NCI-H2227 (cell line): Measurements from ENCODE around the gene SMARCA4.

Experiments used
- DNase-seq: peaks from one replicate; lab custom pipeline; 2025; ENCODE audit not compliant: unreplicated experiment; lab: John Stamatoyannopoulos, UW

The SMARCA4 gene

DNA sequence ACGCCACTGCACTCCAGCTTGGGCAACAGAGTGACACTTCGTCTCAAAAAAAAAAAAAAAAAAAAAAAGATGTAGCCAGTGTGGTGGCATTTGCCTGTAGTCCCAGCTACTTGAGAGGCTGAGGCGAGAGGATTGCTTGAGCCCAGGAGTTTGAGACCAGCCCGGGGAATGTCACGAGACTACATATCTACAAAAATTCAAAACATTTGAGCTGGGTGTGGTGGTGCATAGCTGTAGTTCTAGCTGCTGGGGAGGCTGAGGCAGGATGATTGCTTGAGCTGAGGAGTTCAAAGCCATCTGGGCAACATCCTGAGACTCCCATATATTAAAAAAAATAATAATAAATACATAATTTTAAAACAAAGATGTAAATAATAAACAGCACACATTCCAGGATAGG is 46.6 kb downstream of the SMARCA4 start:
- DNase-seq, result no peak

DNA sequence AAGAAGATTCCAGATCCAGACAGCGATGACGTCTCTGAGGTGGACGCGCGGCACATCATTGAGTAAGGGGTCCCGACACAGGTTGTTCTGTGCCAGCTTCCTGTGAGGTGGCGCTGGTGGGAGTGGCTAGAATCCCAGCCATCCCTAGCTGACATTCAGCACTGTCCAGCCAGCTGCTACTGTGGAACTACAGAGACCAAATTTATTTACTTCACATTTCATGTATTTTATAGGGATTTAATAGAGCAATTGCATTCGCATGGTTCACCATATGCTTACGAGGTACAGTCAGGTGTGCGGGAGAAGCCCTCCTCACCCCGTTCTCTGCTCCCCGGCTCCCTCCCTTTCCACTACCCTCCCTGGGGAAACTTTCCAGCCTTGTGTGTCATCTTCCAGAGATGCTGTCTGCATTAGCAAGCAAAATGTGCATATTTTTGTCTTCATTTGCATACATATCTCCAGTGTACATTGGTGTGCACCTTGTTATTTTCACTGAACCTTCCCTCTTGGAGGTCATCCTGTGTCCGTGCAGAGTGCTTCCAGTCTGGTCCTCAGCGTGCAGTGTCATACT is 47.2 kb downstream of the SMARCA4 start:
- no peak for DNase-seq

DNA sequence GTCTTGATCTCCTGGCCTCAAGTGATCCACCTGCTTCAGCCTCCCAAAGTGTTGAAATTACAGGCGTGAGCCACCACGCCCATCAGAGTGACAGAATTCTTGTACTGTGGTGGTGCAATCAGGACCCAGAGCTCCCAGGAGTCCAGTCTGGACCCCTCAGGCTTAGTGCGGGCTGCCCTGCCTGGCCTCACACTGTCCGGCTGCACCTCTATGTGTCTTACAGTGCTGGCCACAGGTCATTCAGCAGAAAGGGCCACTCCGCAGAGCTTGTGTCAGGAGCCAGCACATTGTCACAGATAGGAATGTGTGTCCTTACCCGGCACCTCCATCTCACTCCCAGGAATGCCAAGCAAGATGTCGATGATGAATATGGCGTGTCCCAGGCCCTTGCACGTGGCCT is 49.2 kb downstream of the SMARCA4 start:
- no peak for DNase-seq

DNA sequence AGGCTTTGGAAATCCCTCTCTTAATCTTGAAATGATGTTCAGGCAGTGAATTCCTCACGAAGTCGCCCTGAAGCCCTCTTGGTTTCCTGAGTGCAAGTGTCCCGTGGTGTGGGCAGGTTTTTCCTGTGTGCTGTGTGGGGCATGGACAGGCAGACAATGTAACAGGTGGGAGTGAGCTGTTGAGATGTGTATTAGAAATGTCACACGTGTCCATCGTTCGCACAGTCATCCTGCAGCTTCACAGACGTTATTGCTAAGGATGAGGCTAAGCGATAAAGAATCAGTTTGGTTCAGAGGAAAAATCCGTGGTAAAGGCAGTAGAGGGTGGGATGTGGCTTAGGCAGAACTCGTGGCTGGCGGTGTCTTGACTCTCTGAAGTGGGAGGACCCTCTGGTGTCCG is 51.7 kb downstream of the SMARCA4 start:
- no peak for DNase-seq

DNA sequence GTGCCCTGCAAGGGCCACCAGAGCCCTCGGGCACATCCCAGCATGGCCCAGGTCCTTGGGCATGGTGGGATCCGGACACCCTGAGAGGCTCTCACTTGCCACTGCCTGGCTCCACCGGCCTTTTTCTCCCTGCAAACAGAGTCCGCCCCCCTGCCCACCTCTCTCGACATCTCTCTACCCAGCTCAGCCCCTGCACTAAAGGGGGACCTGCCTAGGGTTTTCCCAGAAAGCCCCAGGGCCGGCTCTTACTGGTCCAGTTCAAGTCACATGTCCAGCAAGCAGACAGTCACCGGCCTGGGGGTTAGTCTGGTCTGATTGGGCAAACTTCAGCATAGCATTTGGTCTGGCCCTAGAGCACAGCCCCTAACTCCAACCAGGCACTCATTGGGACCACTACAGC is 52.9 kb downstream of the SMARCA4 start:
- no peak for DNase-seq

DNA sequence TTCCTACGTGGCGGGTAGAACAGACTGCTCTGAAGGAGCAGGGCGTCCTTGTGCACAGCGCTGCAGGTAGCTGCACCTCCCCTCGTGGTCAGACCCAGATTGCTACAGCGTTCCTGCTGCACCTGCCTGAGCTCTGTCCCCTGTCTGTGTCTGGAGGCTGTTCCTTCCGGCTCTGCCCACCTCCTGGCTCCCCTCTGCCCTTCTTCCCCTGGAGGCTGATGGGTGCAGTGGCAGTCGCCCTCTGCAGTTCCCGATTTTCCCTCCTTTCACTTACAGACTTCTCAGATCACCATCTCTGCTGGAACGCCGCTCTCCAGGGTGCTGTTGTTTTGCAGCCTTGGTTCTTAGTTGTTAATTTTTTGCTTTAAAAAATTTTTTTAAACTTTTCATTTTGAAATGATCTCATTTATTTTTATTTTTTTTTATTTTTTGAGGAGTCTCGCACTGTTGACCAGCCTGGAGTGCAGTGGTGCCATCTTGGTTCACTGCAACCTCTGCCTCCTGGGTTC is 53.6 kb downstream of the SMARCA4 start:
- no peak for DNase-seq

DNA sequence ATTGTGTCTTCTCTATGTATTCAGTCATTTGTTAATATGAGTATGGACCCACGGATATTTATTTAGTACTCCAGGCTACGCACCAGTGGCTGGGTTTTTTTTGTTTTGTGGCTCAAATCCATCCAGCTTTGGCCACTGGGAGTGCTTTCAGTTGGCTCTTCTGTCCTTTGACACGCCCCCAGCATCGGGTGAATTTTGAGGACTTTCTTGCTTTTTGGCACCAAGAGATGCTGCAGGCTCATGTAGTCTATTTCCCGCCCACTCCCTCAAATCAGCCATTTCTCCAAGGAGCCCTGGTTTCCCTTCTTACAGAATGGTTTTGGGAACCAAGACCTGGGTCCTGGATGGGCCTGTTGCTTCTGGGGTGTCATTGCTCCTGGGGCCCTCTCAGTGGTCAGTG is 55.8 kb downstream of the SMARCA4 start:
- DNase-seq, result no peak

DNA sequence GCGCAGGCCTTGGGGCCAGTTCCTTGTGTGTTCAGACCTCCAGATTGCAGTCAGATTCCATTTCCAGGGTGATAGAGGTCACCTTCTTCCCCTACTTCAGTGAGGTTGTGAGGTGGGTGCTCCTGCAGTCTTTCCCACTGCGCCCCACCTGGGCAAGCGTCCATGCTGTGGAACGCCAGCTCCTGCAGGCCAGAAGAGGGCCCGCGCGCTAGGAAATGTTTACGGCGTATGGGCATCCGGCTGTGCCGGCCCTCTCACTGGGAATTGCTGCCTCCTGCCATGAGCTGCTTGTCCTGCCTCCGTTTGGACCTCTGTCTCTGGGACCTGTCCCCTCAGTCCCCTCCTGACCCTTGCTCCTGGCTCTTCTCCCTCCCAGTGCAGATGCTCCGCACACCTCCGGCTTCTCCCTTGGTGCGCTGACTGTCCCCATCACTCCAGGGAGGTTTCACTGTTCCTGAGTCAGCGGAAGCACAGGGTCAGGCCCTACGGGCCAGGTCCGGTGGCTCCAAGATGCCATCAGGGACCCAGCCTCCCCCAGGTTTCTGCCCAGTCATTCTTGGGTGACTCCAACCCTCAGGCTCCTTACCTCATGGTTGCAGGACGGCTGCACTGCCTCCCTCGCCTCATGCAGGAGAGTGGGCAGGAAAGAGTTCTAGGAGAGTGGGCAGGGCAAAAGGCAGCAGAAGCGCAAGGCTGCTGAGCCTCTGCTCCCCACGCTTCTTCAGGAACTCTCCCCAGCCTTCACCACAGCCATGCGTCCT is 56.6 kb downstream of the SMARCA4 start:
- no peak for DNase-seq

DNA sequence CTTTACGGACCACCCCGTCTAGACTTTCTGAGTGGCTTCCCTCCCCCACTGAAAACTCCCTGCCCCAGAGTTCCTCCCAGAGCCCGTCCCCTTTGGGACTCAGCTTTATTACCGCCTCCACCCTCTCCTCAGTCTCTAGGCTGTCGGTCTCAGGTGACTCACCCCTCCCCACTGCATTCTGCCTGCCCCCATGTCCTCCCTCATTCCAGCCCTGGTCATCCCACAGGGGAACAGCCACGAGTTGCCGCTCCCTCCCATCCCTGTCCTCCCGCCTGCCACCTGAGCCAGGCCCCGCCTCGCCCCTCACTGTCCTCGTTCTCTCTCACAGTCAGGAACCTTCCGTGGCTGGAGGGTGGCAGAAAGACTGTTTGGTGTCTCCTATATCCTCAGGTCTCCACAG is 57.3 kb downstream of the SMARCA4 start:
- no peak for DNase-seq

DNA sequence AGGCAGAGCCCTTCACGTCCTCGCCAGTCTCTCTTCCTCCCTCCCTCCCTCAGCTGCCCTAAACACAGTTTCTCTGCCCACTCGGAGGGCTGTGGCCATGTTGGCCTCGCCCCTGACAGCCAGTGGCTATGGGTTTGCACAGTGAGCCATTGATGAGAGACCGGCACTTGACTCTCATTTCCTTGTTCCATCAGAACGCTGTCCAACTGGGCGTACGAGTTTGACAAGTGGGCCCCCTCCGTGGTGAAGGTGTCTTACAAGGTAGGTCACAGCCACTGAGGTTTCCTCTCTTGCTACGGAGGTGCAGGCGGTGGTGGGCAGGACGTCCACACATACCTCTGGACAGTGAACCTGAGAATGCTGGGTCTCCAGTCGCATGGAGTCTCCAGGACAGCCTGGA is 57.9 kb downstream of the SMARCA4 start:
- no peak for DNase-seq

DNA sequence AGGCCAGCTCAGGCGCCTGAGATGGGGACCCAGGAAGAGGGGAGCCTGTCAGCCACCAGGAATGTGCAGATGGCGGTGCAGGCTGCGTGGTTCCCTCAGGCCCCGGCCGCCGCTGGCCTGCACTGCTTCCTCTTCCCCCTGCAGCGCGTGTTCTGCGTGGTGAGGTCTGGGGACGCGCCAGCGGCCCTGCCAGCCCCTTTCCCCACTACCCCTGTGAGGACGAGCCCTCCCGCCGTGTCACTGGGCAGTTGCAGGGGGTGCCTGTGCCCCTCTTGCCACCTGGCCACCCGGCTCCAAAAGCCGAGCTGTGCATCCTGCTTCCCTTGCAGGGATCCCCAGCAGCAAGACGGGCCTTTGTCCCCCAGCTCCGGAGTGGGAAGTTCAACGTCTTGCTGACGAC is 58.4 kb downstream of the SMARCA4 start:
- DNase-seq, result no peak

DNA sequence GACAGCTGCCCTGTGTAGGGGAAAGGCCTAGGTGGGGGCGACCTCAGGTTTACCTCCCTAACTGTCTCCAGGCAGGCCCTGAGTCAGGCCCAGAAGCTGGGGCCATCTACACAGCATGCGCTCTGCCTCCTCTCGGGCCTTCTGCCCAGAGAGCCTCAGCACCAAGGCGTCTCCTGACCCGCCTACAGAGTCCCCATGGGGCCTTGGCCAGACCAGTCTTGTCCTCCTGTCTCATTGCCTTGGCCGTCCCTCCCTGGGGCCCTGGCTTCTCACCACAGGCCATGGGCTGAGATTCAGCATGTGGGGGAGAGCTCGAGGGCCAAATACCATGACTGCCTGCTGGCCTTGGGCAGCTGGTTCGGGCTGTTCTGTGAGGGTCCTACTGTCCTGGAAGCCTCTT is 59.0 kb downstream of the SMARCA4 start:
- DNase-seq, result no peak

DNA sequence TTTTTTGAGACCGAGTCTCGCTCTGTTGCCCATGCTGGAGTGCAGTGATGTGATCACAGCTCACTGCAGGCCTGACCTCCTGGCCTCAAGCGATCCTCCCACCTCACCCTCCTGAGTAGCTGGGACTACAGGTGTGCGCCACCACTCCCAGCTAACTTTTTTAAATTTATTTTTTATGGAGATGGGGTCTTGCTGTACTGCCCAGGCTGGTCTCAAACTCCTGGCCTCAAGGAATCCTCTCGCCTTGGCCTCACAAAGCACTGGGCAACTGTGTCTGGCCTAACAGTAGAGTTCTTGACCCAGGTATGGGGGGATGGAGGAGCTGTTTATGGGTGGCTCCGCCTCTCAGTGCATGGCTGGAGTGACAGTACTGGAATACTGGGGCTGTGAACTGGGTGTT is 59.6 kb downstream of the SMARCA4 start:
- no peak for DNase-seq

DNA sequence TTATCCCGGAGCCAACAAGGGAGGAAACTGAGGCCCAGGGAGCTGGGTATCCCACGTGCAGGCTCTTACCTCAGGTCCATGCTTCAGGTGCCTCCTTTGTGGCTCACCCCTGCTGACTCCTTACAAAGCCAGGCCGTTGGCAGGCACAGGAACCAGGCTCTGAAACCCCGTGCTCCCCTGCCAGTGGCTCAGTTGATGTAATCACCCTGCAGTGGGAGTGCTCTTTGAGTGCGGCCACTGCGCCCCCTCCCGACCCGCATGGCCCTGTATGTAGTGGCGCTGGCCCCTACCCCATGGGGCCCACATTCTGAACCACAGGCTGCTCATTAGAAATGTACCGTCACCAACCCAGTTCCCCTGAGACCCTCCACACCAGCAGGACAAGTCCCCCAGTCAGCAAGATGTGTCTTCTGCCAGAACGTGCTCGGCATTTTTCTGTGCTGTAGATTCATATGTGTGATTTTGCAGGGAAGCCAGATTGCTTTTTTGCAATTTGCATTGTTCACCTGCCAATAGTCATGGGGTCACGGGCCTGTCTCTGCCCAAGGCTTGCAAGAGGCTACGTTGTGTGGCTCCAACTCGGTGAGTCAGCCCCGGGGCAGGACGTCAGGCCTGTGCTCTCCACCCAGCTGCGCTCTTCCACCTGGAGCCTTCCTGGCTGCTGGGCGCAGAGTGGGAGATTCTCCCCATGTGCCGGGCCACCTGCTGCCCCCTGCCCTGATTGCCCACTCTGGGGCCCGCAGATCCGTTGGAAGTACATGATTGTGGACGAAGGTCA is 60.3 kb downstream of the SMARCA4 start:
- no peak for DNase-seq

DNA sequence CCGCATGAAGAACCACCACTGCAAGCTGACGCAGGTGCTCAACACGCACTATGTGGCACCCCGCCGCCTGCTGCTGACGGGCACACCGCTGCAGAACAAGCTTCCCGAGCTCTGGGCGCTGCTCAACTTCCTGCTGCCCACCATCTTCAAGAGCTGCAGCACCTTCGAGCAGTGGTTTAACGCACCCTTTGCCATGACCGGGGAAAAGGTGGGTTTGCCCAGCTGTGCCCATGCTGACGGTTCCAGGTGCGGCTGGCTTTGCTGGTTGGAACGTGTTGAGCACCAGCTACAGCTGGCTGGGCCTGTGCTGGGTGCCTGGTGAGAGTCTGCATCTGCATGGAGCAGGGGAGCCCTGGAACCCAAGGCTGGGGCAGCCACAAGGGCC is 60.9 kb downstream of the SMARCA4 start:
- no peak for DNase-seq

DNA sequence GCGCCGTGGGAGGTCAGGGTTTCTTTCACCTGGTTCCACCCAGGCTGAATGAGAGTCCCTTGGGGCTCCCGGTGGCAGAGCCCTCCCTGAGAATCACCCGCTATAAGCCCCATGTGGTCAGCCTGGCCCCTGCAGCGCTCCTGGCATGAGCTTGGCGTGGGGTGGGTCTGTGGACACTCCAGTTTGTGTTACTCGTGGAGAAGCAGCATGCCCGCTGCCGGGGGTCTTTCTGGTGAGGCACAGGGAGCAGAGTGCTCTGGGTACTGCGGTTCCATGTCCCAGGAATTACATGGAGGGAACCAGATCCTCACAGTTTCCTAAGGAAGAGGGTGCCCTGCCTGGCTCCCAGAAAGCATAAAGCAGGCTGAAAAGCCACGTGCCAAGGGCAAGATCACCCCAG is 62.2 kb downstream of the SMARCA4 start:
- no peak for DNase-seq

DNA sequence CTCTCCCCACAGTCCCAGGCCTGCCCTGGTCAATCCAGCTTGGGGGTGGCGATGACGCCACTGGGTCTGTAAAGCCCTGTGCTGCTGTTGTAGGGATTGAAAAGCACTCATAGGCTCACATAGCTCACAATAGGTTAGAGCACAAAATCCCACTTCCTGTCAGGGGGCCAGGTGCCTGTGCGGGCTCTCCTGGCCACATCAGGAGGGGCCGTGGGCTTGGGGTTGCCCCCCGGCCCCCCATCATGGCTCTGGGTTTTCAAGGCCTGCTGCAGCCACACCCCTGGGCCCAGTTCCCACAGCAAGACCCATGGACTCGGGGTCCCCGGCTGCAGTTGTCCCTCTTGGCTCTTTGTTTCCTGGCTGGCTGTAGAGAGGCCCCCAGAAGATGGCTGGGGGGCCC is 62.9 kb downstream of the SMARCA4 start:
- DNase-seq, result no peak

DNA sequence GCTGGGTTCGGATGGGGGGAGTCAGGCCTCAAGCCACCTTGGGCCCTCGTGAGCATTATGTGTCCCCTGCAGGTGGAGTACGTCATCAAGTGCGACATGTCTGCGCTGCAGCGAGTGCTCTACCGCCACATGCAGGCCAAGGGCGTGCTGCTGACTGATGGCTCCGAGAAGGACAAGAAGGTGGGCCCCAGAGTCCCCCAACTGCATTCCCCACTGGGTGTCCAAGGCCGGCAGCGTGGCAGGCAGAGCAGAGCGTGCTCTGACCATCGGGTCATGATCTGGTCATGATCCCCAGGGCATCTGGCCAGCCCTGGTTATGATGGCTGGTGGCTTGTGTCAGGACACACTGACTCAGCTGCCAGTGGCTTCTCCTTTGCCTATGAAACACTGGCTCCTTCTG is 63.4 kb downstream of the SMARCA4 start:
- no peak for DNase-seq

DNA sequence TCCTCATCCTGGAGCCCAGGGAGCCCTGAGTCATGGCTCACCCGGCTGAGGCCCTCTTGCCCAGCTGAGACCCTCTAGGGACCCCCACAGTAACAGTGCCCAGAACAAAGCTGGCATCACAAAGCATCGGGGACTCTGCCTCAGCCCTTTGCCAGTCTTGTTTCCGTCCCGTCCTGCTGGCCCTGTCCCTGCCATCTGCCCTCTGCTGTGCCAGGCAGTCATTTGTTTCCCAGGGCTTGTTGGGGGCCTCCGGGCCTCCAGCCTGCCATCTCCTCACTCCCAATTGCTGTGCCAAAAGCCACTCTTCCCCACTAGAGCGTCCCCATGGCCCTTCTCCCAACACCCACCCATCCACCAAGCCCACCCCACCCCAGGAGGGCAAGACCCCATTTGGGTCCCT is 64.2 kb downstream of the SMARCA4 start:
- DNase-seq, result no peak

DNA sequence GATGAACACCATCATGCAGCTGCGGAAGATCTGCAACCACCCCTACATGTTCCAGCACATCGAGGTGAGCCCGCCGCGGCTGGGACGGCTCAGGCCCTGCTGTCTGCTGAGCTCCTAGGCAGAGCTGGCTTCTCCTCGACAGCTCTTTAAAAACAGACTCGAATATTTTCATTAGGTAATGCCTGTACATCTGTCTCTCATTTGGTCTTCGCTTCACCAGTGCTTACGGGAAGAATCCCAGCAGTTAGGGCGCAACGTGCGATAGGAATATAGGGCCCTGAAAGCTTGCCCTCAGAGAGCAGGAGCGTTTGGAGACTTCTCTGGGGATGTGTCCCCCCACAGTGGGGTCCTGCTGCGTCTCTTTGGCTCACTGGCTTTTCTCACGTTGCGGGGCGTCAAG is 64.6 kb downstream of the SMARCA4 start:
- no peak for DNase-seq

DNA sequence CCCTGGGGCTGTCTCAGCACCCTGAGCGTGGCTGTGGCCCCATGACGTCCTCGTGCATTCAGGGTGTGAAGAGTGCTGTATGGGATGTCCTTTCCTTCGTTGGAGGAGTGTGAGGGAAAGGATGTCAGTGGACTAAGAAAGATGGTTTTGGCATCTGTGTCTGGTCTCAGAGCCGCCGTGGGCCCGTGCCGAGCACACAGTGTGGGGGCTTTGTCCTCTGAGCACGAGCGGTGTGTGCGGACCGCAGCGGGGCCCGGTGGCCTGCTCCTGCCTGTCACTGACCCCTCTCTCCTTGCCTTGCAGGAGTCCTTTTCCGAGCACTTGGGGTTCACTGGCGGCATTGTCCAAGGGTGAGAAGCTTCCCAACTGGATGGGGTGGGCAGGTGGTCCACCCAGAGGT is 65.2 kb downstream of the SMARCA4 start:
- DNase-seq, result no peak

DNA sequence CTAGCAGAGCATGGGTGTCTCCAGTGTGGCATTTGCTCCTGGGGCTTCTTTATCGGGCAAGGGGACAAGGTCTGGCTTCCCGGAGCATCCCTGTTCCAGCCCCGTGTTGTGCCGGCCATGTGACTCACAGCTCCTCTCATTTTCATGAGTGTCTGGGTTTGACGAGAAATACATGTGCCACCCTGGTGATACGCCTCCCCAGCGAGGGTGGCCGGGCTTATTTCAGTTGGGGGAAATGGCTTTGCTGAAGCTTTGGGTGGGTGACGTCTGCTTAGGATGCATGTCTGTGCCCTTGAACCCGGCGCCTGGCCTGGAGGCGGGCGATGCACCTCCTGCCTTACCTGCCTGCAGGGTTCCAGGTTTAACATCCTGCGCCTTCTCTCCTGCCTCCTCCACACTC is 66.6 kb downstream of the SMARCA4 start:
- DNase-seq, result no peak
